HG03039 (cell line): ENCODE results near the gene AMACR.
"Not testable (repeated sequence)": the region's sequence is repeated elsewhere in the genome, so short reads cannot be mapped to it uniquely, and the experiment has no call there.

Experiments
- ATAC-seq: cut with Tn5 transposase; IDR thresholded peaks from one replicate; pipeline ENCODE4 v1.9.1; 2021; ENCODE audit warnings: mild to moderate bottlenecking, moderate library complexity; ENCODE audit not compliant: unreplicated experiment

The AMACR gene

GRCh38 chr5:33969572-33970452 is 38.0 kb downstream of the AMACR start:
- peak; percentile 64 for ATAC-seq

- ATAC-seq, result no peak
These were observed 39.4 kb downstream of the AMACR start for GRCh38 chr5:33968211-33969005.

- ATAC-seq, result no peak
These were observed 41.0 kb downstream of the AMACR start for GRCh38 chr5:33966805-33967204.

- no peak for ATAC-seq
These were observed 43.6 kb downstream of the AMACR start for GRCh38 chr5:33964132-33964700.

- ATAC-seq, result no peak
These were observed 49.7 kb downstream of the AMACR start for GRCh38 chr5:33958176-33958575.

GRCh38 chr5:33957577-33958150 is 50.2 kb downstream of the AMACR start:
- no peak for ATAC-seq

GRCh38 chr5:33952175-33952574 is 55.7 kb downstream of the AMACR start:
- ATAC-seq, result not testable (repeated sequence)

GRCh38 chr5:33944543-33945132 is 63.2 kb downstream of the AMACR start:
- no peak for ATAC-seq

GRCh38 chr5:33941090-33941489 is 66.8 kb downstream of the AMACR start:
- no peak for ATAC-seq

GRCh38 chr5:33939556-33940262 is 68.1 kb downstream of the AMACR start:
- no peak for ATAC-seq

GRCh38 chr5:33938881-33939280 is 69.0 kb downstream of the AMACR start:
- ATAC-seq, result no peak

- ATAC-seq, result no peak
These were observed 69.4 kb downstream of the AMACR start for GRCh38 chr5:33938507-33938796.

GRCh38 chr5:33937707-33938506 is 69.9 kb downstream of the AMACR start:
- ATAC-seq, result no peak

- no peak for ATAC-seq
These were observed 70.7 kb downstream of the AMACR start for GRCh38 chr5:33937017-33937706.

GRCh38 chr5:33936381-33937016 is 71.4 kb downstream of the AMACR start, which contains the start of gene RXFP3:
RXFP3 (plus strand) TSS chr5:33936386; CDS start chr5:33936741, 355 bp downstream.
- no peak for ATAC-seq
